SK-N-SH treated with all-trans-retinoic acid at 6 μM for 48 hours (cell line): ENCODE data around the gene CACNA2D3.

Experiments
- ESRRG ChIP-seq: fragments of 250-450 bp; sonication (Bioruptor Pico); IDR thresholded peaks from 2 replicates; pipeline ENCODE4 v1.6.1; 2021; ENCODE audit warnings: mild to moderate bottlenecking
- RARB ChIP-seq: fragments of 250-450 bp; sonication (Bioruptor Pico); IDR thresholded peaks from 2 replicates; pipeline ENCODE4 v1.8.0; 2021; ENCODE audit warnings: mild to moderate bottlenecking, moderate library complexity
- ZNF565 ChIP-seq: fragments of 450-650 bp; formaldehyde crosslinking; conservative IDR thresholded peaks from 2 replicates; pipeline ENCODE4 v1.5.0; 2020; ENCODE audit warnings: low read depth, mild to moderate bottlenecking, moderate library complexity
- ZNF8 ChIP-seq: fragments of 450-650 bp; formaldehyde crosslinking; IDR thresholded peaks from 2 replicates; pipeline ENCODE4 v1.5.0; 2020; ENCODE audit warnings: mild to moderate bottlenecking, moderate library complexity
- TF ChIP-seq, protein P1 (sequence below): fragments of 250-450 bp; sonication (Bioruptor Pico); IDR thresholded peaks from 2 replicates; pipeline ENCODE4 v1.8.0; 2020; ENCODE audit warnings: mild to moderate bottlenecking, moderate library complexity, borderline replicate concordance

DNA sequence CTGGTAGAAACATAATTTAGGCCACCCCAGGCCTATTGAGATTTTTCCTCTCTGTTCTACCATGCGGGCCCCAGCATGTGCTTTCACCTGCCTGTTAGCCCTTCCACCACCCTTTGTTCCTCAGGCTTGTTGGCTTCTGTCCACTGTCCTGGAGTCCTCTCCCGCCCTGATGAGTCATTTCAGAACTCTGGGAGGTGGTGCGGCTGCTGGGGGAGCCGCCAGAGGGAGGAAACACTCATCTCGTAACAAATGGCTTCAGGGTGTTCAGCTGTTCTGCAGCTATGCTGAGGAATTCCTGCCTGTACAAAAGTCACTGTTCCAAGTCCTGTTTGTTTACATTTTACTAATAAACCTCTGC is 769.2 kb downstream of the CACNA2D3 start:
- TF ChIP-seq ZNF565 (CRISPR knock-in tag) (no peak), ESRRG (CRISPR knock-in tag) (no peak), ZNF8 (no peak), RARB (CRISPR knock-in tag) (peak; percentile 44; the same call in 1 of the 2 replicates)
- TF ChIP-seq, protein P1, sequence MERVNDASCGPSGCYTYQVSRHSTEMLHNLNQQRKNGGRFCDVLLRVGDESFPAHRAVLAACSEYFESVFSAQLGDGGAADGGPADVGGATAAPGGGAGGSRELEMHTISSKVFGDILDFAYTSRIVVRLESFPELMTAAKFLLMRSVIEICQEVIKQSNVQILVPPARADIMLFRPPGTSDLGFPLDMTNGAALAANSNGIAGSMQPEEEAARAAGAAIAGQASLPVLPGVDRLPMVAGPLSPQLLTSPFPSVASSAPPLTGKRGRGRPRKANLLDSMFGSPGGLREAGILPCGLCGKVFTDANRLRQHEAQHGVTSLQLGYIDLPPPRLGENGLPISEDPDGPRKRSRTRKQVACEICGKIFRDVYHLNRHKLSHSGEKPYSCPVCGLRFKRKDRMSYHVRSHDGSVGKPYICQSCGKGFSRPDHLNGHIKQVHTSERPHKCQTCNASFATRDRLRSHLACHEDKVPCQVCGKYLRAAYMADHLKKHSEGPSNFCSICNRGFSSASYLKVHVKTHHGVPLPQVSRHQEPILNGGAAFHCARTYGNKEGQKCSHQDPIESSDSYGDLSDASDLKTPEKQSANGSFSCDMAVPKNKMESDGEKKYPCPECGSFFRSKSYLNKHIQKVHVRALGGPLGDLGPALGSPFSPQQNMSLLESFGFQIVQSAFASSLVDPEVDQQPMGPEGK (CRISPR knock-in tag), result 0 out of 2 replicates have a peak, but pooled peaks have one; percentile 37
